NCI-H69 (cell line): Measurements from ENCODE around the gene PTCD3.
A peak's percentile ranks its signal among the peaks of the same experiment; 100 is the strongest.

Source experiments
- DNase-seq: peaks from one replicate; lab custom pipeline; 2025; lab: John Stamatoyannopoulos, UW

Gene PTCD3

GRCh38 chr2:86082756-86083155, 23.3 kb upstream of the PTCD3 start:
- no peak for DNase-seq

- DNase-seq = no peak
Measured at GRCh38 chr2:86087936-86088850, 17.8 kb upstream of the PTCD3 start.

- no peak for DNase-seq
Measured at GRCh38 chr2:86094229-86094628, 11.8 kb upstream of the PTCD3 start.

GRCh38 chr2:86097114-86097896, 8.7 kb upstream of the PTCD3 start:
- no peak for DNase-seq

- DNase-seq = no peak
Measured at GRCh38 chr2:86097913-86098312, 8.1 kb upstream of the PTCD3 start.

- DNase-seq = no peak
Measured at GRCh38 chr2:86102157-86102556, 3.9 kb upstream of the PTCD3 start.

- peak; percentile 90 for DNase-seq
Measured at GRCh38 chr2:86105252-86105968, 625 bp upstream of the PTCD3 start, which contains the start of gene POLR1A. Gene POLR1A, minus strand, starts transcription at chr2:86105886. Its CDS starts 110 bp downstream, at chr2:86105776.

GRCh38 chr2:86107031-86107430, 996 bp downstream of the PTCD3 start:
- DNase-seq = no peak

GRCh38 chr2:86118130-86118529, 12.1 kb downstream of the PTCD3 start:
- DNase-seq = no peak

- no peak for DNase-seq
Measured at GRCh38 chr2:86123328-86123925, 17.4 kb downstream of the PTCD3 start.

- DNase-seq = no peak
Measured at GRCh38 chr2:86124683-86125082, 18.6 kb downstream of the PTCD3 start.

- DNase-seq = no peak
Measured at GRCh38 chr2:86134709-86135108, 28.7 kb downstream of the PTCD3 start.

- DNase-seq = no peak
Measured at GRCh38 chr2:86135653-86136052, 29.6 kb downstream of the PTCD3 start.

- no peak for DNase-seq
Measured at GRCh38 chr2:86136141-86136540, 30.1 kb downstream of the PTCD3 start.

GRCh38 chr2:86138736-86139625, 32.9 kb downstream of the PTCD3 start:
- DNase-seq = no peak

GRCh38 chr2:86139981-86140380, 33.9 kb downstream of the PTCD3 start:
- no peak for DNase-seq

GRCh38 chr2:86140969-86141392, 34.9 kb downstream of the PTCD3 start:
- peak; percentile 1 for DNase-seq

GRCh38 chr2:86142436-86143257, 36.6 kb downstream of the PTCD3 start:
- DNase-seq = no peak

GRCh38 chr2:86143307-86143706, 37.3 kb downstream of the PTCD3 start:
- no peak for DNase-seq
